Right atrium auricular region (tissue), 2 donors: Measurements from ENCODE around the gene KAZN. TPM values are rescaled to one million over a fixed set of nuclear protein-coding genes. Genes with fewer than 3 reads are reported as not detected.

ENCODE experiments used
- DNase-seq: peaks from one replicate; pipeline ENCODE4 v3.0.0-alpha.2; 2019; ENCODE audit warnings: low spot score
- H3K27ac ChIP-seq, 2 donors: fragments of 200-600 bp; sonication (generic); 1 replicate in 1 of 2; 2 replicates in 1 of 2; pipeline ENCODE4 v1.5.1; 2016 to 2019
- H3K27me3 ChIP-seq, 2 donors: fragments of 200-600 bp; sonication (generic); one replicate each; pipeline versions ENCODE4 v1.5.1 to v1.6.0; 2017 to 2019
- H3K36me3 ChIP-seq: fragments of 200-600 bp; sonication (generic); one replicate; pipeline ENCODE4 v1.5.1; 2016
- H3K4me1 ChIP-seq, 2 donors: fragments of 200-600 bp; sonication (generic); one replicate each; pipeline versions ENCODE4 v1.5.1 to v1.6.0; 2017 to 2019
- H3K4me3 ChIP-seq, 2 donors: fragments of 200-600 bp; sonication (generic); 1 replicate in 1 of 2; 2 replicates in 1 of 2; pipeline ENCODE4 v1.5.1; 2017 to 2019; ENCODE audit warnings: mild to moderate bottlenecking in 1 of 2, moderate library complexity in 1 of 2
- H3K9me3 ChIP-seq, 2 donors: fragments of 200-600 bp; sonication (generic); one replicate each; pipeline ENCODE4 v1.5.1; 2019
- total RNA-seq, 2 donors: library from RNA; depleted of rRNA; stranded (reverse); fragments of >200 nt; gene quantifications; one replicate each; pipeline ENCODE4 v1.1.0, GENCODE V29; 2016
- TF ChIP-seq, protein P1 (sequence below), 2 donors: fragments of 200-600 bp; sonication (generic); IDR thresholded peaks; one replicate each; pipeline ENCODE4 v1.5.1; 2019; ENCODE audit warnings: antibody characterized with exemption in 2 of 2

Gene KAZN
- total RNA-seq, 2 donors from 2014 or later, result 3.9 to 6.8 TPM

DNA sequence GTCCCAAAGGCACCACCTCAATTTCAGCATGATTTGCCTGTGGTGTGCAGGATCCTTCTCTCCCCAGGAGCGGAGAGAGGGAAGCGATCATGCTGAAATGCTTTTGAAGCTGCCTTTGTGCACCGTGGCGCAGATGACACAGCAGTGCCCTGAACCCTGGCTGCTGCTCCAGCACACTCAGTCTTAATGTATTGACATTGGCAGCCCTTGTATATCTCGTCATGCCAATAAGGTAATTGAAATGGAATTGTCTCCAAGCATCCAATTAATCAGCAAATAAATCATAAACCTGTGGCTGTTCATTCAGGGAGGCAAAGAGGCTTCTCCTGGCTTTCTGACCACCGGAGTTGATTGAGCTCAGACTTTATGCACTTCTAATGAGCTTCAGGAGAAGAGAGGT, 139.8 kb downstream of the KAZN start:
- Histone ChIP-seq H3K9me3 (no peaks in the 10 kb centered on the region), H3K27me3 (no peaks in the 10 kb centered on the region), H3K4me3 (no peak overlapping the region), H3K27ac (no peak overlapping the region), H3K4me1 (no peaks in the 10 kb centered on the region), H3K36me3 (no peaks in the 10 kb centered on the region)
- TF ChIP-seq, protein P1, sequence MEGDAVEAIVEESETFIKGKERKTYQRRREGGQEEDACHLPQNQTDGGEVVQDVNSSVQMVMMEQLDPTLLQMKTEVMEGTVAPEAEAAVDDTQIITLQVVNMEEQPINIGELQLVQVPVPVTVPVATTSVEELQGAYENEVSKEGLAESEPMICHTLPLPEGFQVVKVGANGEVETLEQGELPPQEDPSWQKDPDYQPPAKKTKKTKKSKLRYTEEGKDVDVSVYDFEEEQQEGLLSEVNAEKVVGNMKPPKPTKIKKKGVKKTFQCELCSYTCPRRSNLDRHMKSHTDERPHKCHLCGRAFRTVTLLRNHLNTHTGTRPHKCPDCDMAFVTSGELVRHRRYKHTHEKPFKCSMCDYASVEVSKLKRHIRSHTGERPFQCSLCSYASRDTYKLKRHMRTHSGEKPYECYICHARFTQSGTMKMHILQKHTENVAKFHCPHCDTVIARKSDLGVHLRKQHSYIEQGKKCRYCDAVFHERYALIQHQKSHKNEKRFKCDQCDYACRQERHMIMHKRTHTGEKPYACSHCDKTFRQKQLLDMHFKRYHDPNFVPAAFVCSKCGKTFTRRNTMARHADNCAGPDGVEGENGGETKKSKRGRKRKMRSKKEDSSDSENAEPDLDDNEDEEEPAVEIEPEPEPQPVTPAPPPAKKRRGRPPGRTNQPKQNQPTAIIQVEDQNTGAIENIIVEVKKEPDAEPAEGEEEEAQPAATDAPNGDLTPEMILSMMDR (IDR thresholded peaks at IDR 0.05), result no peak
- DNase-seq, result no peak

DNA sequence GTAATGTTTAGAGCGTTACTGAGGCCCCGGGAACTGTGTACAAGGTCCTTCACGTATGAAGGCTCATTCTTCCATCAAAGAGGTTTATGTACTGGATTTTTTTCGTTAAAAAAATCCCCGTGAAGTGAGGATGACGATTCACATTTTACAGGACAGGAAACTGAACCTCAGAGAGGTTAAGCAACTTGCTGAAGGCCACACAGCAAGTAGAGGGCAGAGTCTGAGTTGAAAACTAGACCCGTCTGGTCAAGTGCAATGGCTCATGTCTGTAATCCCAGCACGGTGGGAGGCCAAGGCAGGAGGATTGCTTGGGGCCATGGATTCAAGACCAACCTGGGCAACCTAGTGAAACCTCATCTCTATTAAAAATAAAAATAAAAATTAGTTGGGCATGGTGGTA, 140.2 kb downstream of the KAZN start:
- TF ChIP-seq, protein P1 (IDR thresholded peaks at IDR 0.05), result no peak
- DNase-seq, result no peak
- Histone ChIP-seq H3K27me3 (no peaks in the 10 kb centered on the region), H3K9me3 (no peaks in the 10 kb centered on the region), H3K4me1 (no peaks in the 10 kb centered on the region), H3K4me3 (no peak overlapping the region), H3K36me3 (no peaks in the 10 kb centered on the region), H3K27ac (no peak overlapping the region)

DNA sequence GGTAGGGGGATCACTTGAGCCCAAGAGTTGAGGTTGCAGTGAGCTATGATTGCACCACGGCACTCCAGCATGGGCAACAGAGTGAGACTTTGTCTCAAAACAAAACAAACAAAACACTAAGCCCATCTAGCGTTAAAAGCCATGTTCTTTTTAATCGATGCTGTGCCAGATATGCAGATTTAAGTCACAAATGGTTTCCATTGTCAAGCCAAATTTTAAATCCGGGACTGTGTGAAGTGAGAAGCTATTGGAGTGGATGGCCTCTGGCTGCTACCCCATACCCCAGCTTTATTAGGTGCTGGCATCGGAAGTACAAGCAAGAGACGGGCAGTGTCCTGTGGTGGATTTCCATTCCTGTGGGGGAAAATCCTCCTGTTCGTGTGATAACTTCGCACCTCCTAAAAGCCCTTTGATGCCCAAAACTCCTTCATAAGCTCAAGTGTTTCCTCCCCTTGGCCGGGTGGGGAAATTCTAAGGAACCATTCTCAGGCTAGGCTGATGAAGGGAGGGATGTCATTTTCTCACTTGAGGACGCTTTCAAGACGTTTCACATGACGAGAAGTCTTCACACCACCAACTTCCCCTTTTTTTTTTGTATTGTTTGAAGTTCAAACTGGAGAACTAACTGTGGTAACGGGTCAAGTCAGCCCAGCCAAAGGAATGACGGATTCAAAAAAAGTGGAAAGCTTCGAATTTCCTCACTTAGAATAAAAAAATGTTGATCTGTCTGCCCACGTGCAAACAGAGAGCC, 140.8 kb downstream of the KAZN start:
- Histone ChIP-seq H3K27ac (no peak overlapping the region), H3K9me3 (no peaks in the 10 kb centered on the region), H3K4me1 (no peaks in the 10 kb centered on the region), H3K4me3 (no peak overlapping the region), H3K27me3 (no peaks in the 10 kb centered on the region), H3K36me3 (no peaks in the 10 kb centered on the region)
- TF ChIP-seq, protein P1 (IDR thresholded peaks at IDR 0.05), result no peak
- no peak for DNase-seq

DNA sequence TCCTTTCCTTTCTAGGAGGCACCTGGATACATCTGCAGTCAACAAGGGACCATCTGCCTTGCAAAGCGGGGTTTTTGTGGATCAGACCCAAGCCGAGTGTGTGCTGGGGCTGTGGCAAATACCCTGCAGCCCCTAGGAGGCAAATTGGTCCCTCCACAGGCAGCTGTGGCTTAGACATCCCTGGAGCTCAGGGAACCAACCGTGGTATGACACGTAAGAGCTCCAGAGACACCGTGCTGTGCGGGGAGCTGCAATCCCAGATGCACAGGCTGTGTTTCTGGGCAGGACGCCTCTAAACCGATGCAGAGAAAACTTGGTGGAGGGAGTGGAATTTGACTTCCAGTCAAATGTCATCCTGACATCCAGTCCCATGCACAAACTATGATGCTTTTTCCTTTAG, 141.5 kb downstream of the KAZN start:
- Histone ChIP-seq H3K9me3 (no peaks in the 10 kb centered on the region), H3K27ac (no peak overlapping the region), H3K36me3 (no peaks in the 10 kb centered on the region), H3K27me3 (no peaks in the 10 kb centered on the region), H3K4me3 (no peak overlapping the region), H3K4me1 (no peaks in the 10 kb centered on the region)
- TF ChIP-seq, protein P1 (IDR thresholded peaks at IDR 0.05), result no peak
- DNase-seq, result no peak

DNA sequence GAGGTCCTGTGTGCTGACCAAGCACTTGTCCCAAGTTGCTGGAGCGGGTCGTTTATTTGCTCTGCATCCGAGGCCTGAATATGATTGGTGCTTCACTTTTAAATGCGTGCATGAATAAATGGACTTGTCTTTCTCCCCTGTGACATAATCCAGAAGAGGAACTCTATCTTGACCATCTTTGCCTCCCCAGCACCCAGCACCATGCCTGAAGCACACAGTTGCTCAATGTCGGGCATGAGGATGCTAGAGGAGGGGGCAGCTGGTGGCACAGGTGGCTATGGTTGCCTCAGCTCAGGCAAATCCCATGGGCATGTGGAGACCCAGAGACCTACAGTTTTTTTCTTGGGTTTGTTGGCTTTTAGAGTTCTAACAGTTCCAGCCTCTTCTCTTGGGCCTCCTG, 142.6 kb downstream of the KAZN start:
- no peak for DNase-seq
- Histone ChIP-seq H3K27me3 (no peaks in the 10 kb centered on the region), H3K27ac (no peak overlapping the region), H3K36me3 (no peaks in the 10 kb centered on the region), H3K4me1 (no peaks in the 10 kb centered on the region), H3K9me3 (no peaks in the 10 kb centered on the region), H3K4me3 (no peak overlapping the region)
- TF ChIP-seq, protein P1 (IDR thresholded peaks at IDR 0.05), result no peak

DNA sequence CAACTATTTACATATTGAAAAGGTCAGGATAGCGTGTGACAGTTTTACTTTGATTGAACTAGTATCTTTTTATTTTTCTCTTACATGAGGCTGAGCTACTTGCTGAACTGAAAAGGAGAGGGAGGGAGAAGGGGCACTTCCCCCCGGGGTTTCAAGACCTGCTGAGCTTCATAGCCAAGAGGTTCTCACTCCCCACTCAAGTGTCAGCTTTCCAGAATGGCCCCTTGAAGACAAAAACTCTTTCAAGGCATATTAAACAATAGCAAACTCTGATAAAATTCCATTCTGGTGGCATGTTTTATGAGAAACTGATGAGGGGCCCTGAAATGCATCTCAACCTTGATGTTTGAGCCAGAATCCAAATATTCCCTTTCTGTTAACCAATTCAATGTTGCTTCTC, 143.0 kb downstream of the KAZN start:
- TF ChIP-seq, protein P1 (IDR thresholded peaks at IDR 0.05), result no peak
- no peaks in the 10 kb centered on the region for H3K27me3 ChIP-seq
- DNase-seq, result no peak
- H3K4me3 ChIP-seq, result no peak overlapping the region
- no peak overlapping the region for H3K27ac ChIP-seq
- no peaks in the 10 kb centered on the region for H3K36me3 ChIP-seq
- H3K9me3 ChIP-seq, result no peaks in the 10 kb centered on the region
- H3K4me1 ChIP-seq, result no peaks in the 10 kb centered on the region
